Stomach (tissue), 9 donors: ENCODE measurements around the gene SETD4. TPM values are rescaled to one million over a fixed set of nuclear protein-coding genes. Genes with fewer than 3 reads are reported as not detected.
A peak's percentile ranks its signal among the peaks of the same experiment; 100 is the strongest.
"Not testable (repeated sequence)": the region's sequence is repeated elsewhere in the genome, so short reads cannot be mapped to it uniquely, and the experiment has no call there.

Source experiments
- DNase-seq, 2 donors: peaks; one replicate each; pipeline versions ENCODE4 v3.0.0 to v3.0.0-alpha.2; 2013 to 2019
- H3K27ac ChIP-seq, 5 donors: fragments of 200-600 bp in 4 of 5; sonication (generic) in 4 of 5; one replicate each; pipeline ENCODE4 v1.5.1; 2013 to 2019; ENCODE audit warnings: mild to moderate bottlenecking in 1 of 5, moderate library complexity in 1 of 5
- H3K27me3 ChIP-seq, 3 donors: fragments of 200-600 bp; sonication (generic); one replicate each; pipeline ENCODE4 v1.5.1; 2017 to 2019; ENCODE audit warnings: mixed run types in 1 of 3
- H3K36me3 ChIP-seq, 4 donors: fragments of 200-600 bp; sonication (generic); 1 replicate in 3 of 4; 2 replicates in 1 of 4; pipeline ENCODE4 v1.5.1; 2016 to 2019
- H3K4me1 ChIP-seq, 4 donors: fragments of 200-600 bp; sonication (generic); one replicate each; pipeline ENCODE4 v1.5.1; 2016 to 2019
- H3K4me3 ChIP-seq, 4 donors: fragments of 200-600 bp; sonication (generic) in 3 of 4; one replicate each; pipeline ENCODE4 v1.5.1; 2016 to 2019; ENCODE audit warnings: mild to moderate bottlenecking in 1 of 4
- H3K9me3 ChIP-seq, 4 donors: fragments of 200-600 bp; sonication (generic); one replicate each; pipeline ENCODE4 v1.5.1; 2016 to 2019
- CTCF ChIP-seq, 7 experiments: fragments of 450-650 bp in 4 of 7; fragments of 200-600 bp in 3 of 7; sonication (generic) in 3 of 7; IDR thresholded peaks; one replicate each; pipeline ENCODE4 v1.5.1; 2016 to 2019; ENCODE audit warnings: antibody characterized with exemption in 7 of 7, control low read depth in 2 of 7, mild to moderate bottlenecking in 1 of 7
- EP300 ChIP-seq: sonication (generic); formaldehyde crosslinking; IDR thresholded peaks from one replicate; pipeline ENCODE4 v1.6.1; 2017; ENCODE audit warnings: antibody characterized with exemption
- POLR2A ChIP-seq, 4 donors: fragments of 450-650 bp; IDR thresholded peaks; one replicate each; pipeline ENCODE4 v1.6.1; 2016; ENCODE audit warnings: antibody characterized with exemption in 4 of 4, control low read depth in 2 of 4, mild to moderate bottlenecking in 1 of 4, moderate library complexity in 1 of 4
- POLR2AphosphoS5 ChIP-seq, 3 donors: sonication (generic); formaldehyde crosslinking; IDR thresholded peaks; one replicate each; pipeline ENCODE4 v1.6.1; 2016; ENCODE audit warnings: antibody characterized with exemption in 3 of 3
- whole genome bisulfite sequencing, 5 donors: extraction: QIAGEN DNeasy Blood & Tissue Kit in 3 of 5; methylation state at CpG; one replicate each; pipeline versions ENCODE4 v1.1.5 to v1.1.7; 2013 to 2018; 5-methylcytosine and 5-hydroxymethylcytosine counted together
- intact Hi-C: fragments of 100-400 bp; cut with DNase I; formaldehyde crosslinking; loops from one replicate; pipeline ENCODE4 v1.15.1; 2023; ENCODE audit warnings: low total_unique reads
- polyA plus RNA-seq, 3 donors: library from polyadenylated mRNA; stranded (reverse); fragments of 200-250 nt; gene quantifications; one replicate each; pipeline ENCODE4 v1.2.3, GENCODE V29; 2013
- total RNA-seq, 5 donors: library from RNA; depleted of rRNA; stranded (reverse); fragments of >200 nt; gene quantifications; one replicate each; pipeline versions ENCODE4 v1.1.0 to v1.2.3, GENCODE V29; 2014 to 2016
- donor health status: healthy with polysubstance abuse.
- donor health status: Bipolar disorder and iron deficiency.
- donor health status: healthy.

SETD4 gene
- total and polyA plus RNA-seq, 8 donors: 6.9 to 87.5 (median 25.5) TPM

GRCh38 chr21:36104317-36105300 lies 44.3 kb upstream of the SETD4 start:
- TF ChIP-seq POLR2A (IDR thresholded peaks at IDR 0.05): no peak
- peak in 3 of 7 experiments; percentile 30 to 39 (median 38) for TF ChIP-seq CTCF (IDR thresholded peaks at IDR 0.05)
- peak; percentile 35 to 78 for DNase-seq
- Histone ChIP-seq H3K36me3 (no peaks in the 10 kb centered on the region), H3K4me1 (peaks cover 0 to 10% (median 4%) of the 10 kb centered on the region in 4 donors), H3K27ac (no peak overlapping the region), H3K27me3 (peaks cover 0 to 34% (median 0%) of the 10 kb centered on the region in 3 donors), H3K4me3 (peak overlapping the region in 2 of 4 donors; percentile 16 to 17), H3K9me3 (no peaks in the 10 kb centered on the region)
- 32 to 38% (median 36%) methylated on average over 28 to 29 of the region's 29 CpGs for WGBS, 5 donors
- intact Hi-C loops: no loop called here

- Histone ChIP-seq H3K4me3 (no peak overlapping the region), H3K4me1 (peaks cover 0 to 10% (median 4%) of the 10 kb centered on the region in 4 donors), H3K27ac (no peak overlapping the region), H3K9me3 (no peaks in the 10 kb centered on the region), H3K36me3 (no peaks in the 10 kb centered on the region), H3K27me3 (peaks cover 0 to 34% (median 0%) of the 10 kb centered on the region in 3 donors)
- DNase-seq: no peak
- intact Hi-C loops: no loop called here
- TF ChIP-seq POLR2A (IDR thresholded peaks at IDR 0.05): no peak
- TF ChIP-seq CTCF (IDR thresholded peaks at IDR 0.05): no peak
- TF ChIP-seq EP300: no peak
- no peak for TF ChIP-seq POLR2AphosphoS5 (IDR thresholded peaks at IDR 0.05)
These were observed 43.1 kb upstream of the SETD4 start for GRCh38 chr21:36103434-36103833.

GRCh38 chr21:36100971-36101641 lies 40.8 kb upstream of the SETD4 start:
- WGBS, 5 donors: 73 to 80% (median 75%) methylated on average over 6 of the region's 6 CpGs
- Histone ChIP-seq H3K27me3 (peaks cover 0 to 20% (median 0%) of the 10 kb centered on the region in 3 donors), H3K4me3 (no peak overlapping the region), H3K9me3 (no peaks in the 10 kb centered on the region), H3K4me1 (peaks cover 0 to 10% (median 4%) of the 10 kb centered on the region in 4 donors), H3K36me3 (no peaks in the 10 kb centered on the region), H3K27ac (no peak overlapping the region)
- intact Hi-C loops: no loop called here
- TF ChIP-seq POLR2A (IDR thresholded peaks at IDR 0.05): no peak
- DNase-seq: no peak

GRCh38 chr21:36099695-36100211 lies 39.4 kb upstream of the SETD4 start:
- H3K4me1 ChIP-seq, H3K27ac ChIP-seq, DNase-seq, H3K27me3 ChIP-seq, H3K4me3 ChIP-seq, H3K9me3 ChIP-seq, H3K36me3 ChIP-seq, intact Hi-C loops: not testable (repeated sequence)
- 34 to 55% (median 39%) methylated on average over 13 of the region's 13 CpGs for WGBS, 5 donors

GRCh38 chr21:36099000-36099399 lies 38.7 kb upstream of the SETD4 start:
- no peak for DNase-seq
- Histone ChIP-seq H3K9me3 (peaks cover 0 to 3% (median under 1%) of the 10 kb centered on the region in 4 donors), H3K27me3 (no peaks in the 10 kb centered on the region), H3K36me3 (no peaks in the 10 kb centered on the region), H3K4me1 (no peaks in the 10 kb centered on the region), H3K27ac (no peak overlapping the region), H3K4me3 (no peak overlapping the region)
- no peak for TF ChIP-seq EP300
- no peak for TF ChIP-seq POLR2A (IDR thresholded peaks at IDR 0.05)
- no peak for TF ChIP-seq POLR2AphosphoS5 (IDR thresholded peaks at IDR 0.05)
- no peak for TF ChIP-seq CTCF (IDR thresholded peaks at IDR 0.05)
- 76 to 99% (median 95%) methylated on average over 3 of the region's 3 CpGs for WGBS, 5 donors
- intact Hi-C loops: no loop called here
